ENCODE results near the gene KIF26B.

KIF26B gene

GRCh38 chr1:245121523-245121922 lies 33.3 kb upstream of the KIF26B start:
- 0 out of 3 replicates have a peak, but pooled peaks have one; percentile 30 for ATAC-seq
- TF ChIP-seq OSR1 (CRISPR knock-in tag; IDR thresholded peaks at IDR 0.05) (no peak), SNAI2 (CRISPR knock-in tag; IDR thresholded peaks at IDR 0.05) (no peak), POU6F1 (CRISPR knock-in tag; IDR thresholded peaks at IDR 0.05; ENCODE audit: borderline replicate concordance, low read depth) (no peak), TCF4 (CRISPR knock-in tag; IDR thresholded peaks at IDR 0.05; ENCODE audit: borderline replicate concordance) (no peak), PATZ1 (CRISPR knock-in tag; IDR thresholded peaks at IDR 0.05; ENCODE audit: borderline replicate concordance) (no peak), TOX (CRISPR knock-in tag; IDR thresholded peaks at IDR 0.05; ENCODE audit: borderline replicate concordance) (no peak), ZNF565 (CRISPR knock-in tag; conservative IDR thresholded peaks at IDR 0.05; ENCODE audit: low read depth) (no peak), ZC3H10 (CRISPR knock-in tag; IDR thresholded peaks at IDR 0.05) (no peak), ISL1 (CRISPR knock-in tag; IDR thresholded peaks at IDR 0.05) (no peak), ZFP3 (CRISPR knock-in tag; IDR thresholded peaks at IDR 0.05) (no peak), CSRNP3 (CRISPR knock-in tag; IDR thresholded peaks at IDR 0.05) (no peak), TSHZ2 (CRISPR knock-in tag; IDR thresholded peaks at IDR 0.05) (no peak)

- ATAC-seq = no peak
- TF ChIP-seq CSDC2 (CRISPR knock-in tag; IDR thresholded peaks at IDR 0.05) (no peak), ZNF8 (CRISPR knock-in tag; IDR thresholded peaks at IDR 0.05) (no peak), ZC3H10 (CRISPR knock-in tag; IDR thresholded peaks at IDR 0.05) (no peak), ESRRG (CRISPR knock-in tag; IDR thresholded peaks at IDR 0.05) (no peak), POU6F1 (CRISPR knock-in tag; IDR thresholded peaks at IDR 0.05; ENCODE audit: borderline replicate concordance, low read depth) (no peak), TOX (CRISPR knock-in tag; IDR thresholded peaks at IDR 0.05; ENCODE audit: borderline replicate concordance) (no peak), PPARA (CRISPR knock-in tag; IDR thresholded peaks at IDR 0.05; ENCODE audit: borderline replicate concordance) (no peak), BACH2 (CRISPR knock-in tag; IDR thresholded peaks at IDR 0.05; ENCODE audit: borderline replicate concordance) (no peak), OSR1 (CRISPR knock-in tag; IDR thresholded peaks at IDR 0.05) (no peak), ARNTL (CRISPR knock-in tag; IDR thresholded peaks at IDR 0.05; ENCODE audit: borderline replicate concordance, low read depth) (no peak), ZNF70 (CRISPR knock-in tag; IDR thresholded peaks at IDR 0.05) (no peak), PATZ1 (CRISPR knock-in tag; IDR thresholded peaks at IDR 0.05; ENCODE audit: borderline replicate concordance) (no peak), GLIS3 (CRISPR knock-in tag; IDR thresholded peaks at IDR 0.05) (no peak), SNAI2 (CRISPR knock-in tag; IDR thresholded peaks at IDR 0.05) (no peak), ISL1 (CRISPR knock-in tag; IDR thresholded peaks at IDR 0.05) (no peak), ZFP30 (CRISPR knock-in tag; IDR thresholded peaks at IDR 0.05) (no peak)
Measured at GRCh38 chr1:245124241-245124640, 30.5 kb upstream of the KIF26B start.

All from SK-N-SH treated with all-trans-retinoic acid at 6 μM for 48 hours (cell line).